Measurements from ENCODE around the gene CDKN1A. TPM values are rescaled to one million over a fixed set of nuclear protein-coding genes. Genes with fewer than 3 reads are reported as not detected.

CDKN1A gene
- total and polyA plus RNA-seq, 10 of the 15 experiments (the other 5 are each of a cell fraction or from before 2014, with no cell fraction given): 25.2 to 637 (median 216) TPM

- 0 out of 2 replicates have a peak, but pooled peaks have one; percentile 26 for TF ChIP-seq ZNF687 (IDR thresholded peaks at IDR 0.05)
- TF ChIP-seq TAF1 (IDR thresholded peaks at IDR 0.05; ENCODE audit: borderline replicate concordance, low read depth, low read length): 0 out of 2 replicates have a peak, but pooled peaks have one; percentile 15
Measured at GRCh38 chr6:36677059-36677749, 1.3 kb upstream of the CDKN1A start (continued).

GRCh38 chr6:36677753-36678487 lies 594 bp upstream of the CDKN1A start:
- ChIA-PET SMC1A (ENCODE audit: uncharacterized antibody, unreplicated experiment) (interaction anchor here (1.0 to 17.5 kb wide), 7 partner anchors 12 to 83 kb away, joined by 3 to 240 read pairs (median 30); no protein-coding TSS in a partner anchor), RAD21 (ENCODE audit: unreplicated experiment) (interaction anchor here (0.8 to 10.6 kb wide), 12 partner anchors 12 to 237 kb away, joined by 3 to 195 read pairs (median 8); no protein-coding TSS in a partner anchor), CTCF (interaction anchor here (0.9 to 10.7 kb wide), 10 partner anchors 12 to 88 kb away, joined by 3 to 146 read pairs (median 6); no protein-coding TSS in a partner anchor), POLR2A (interaction anchor here (0.6 to 13.6 kb wide), 18 partner anchors 9 to 163 kb away, joined by 3 to 243 read pairs (median 5); partner anchors contain the start of gene SRSF3)
- FAIRE-seq (no peak), ATAC-seq (peak; percentile 5), DNase-seq (ENCODE audit: low read depth, low spot score) (no peak)
- peak overlapping the region; percentile 80 for H3K4me2 ChIP-seq (ENCODE audit: control insufficient read depth, insufficient read depth)
- peaks cover 67% of the 10 kb centered on the region for H3K79me2 ChIP-seq (ENCODE audit: control insufficient read depth, insufficient read depth, low read length)
- H3K9me3 ChIP-seq (replicated peaks; ENCODE audit: control insufficient read depth, insufficient read depth, low read length): no peaks in the 10 kb centered on the region
- BruUV-seq (replicated peaks): no TSS peak
- intact Hi-C loops (cut with micrococcal nuclease; ENCODE audit: unreplicated experiment): loop anchor here (1.0 to 2.0 kb wide), 2 partner anchors 11 to 15 kb away; no protein-coding TSS in a partner anchor
- WGBS (ENCODE audit: insufficient coverage, insufficient replicate concordance, low lambda C conversion rate, missing lambda C conversion rate): 14% methylated on average over 9 of the region's 10 CpGs
- H3K9ac ChIP-seq (ENCODE audit: control insufficient read depth, insufficient read depth, low read length): peak overlapping the region; percentile 90
- peaks cover 4% of the 10 kb centered on the region; the same call in 1 of the 2 replicates for H4K20me1 ChIP-seq (ENCODE audit: control insufficient read depth, insufficient read depth)
- H3K4me1 ChIP-seq (ENCODE audit: control insufficient read depth, insufficient read depth, low read length): peaks cover 39% of the 10 kb centered on the region
- H3K4me3 ChIP-seq: peak overlapping the region; percentile 75
- no peaks in the 10 kb centered on the region for H3K27me3 ChIP-seq (replicated peaks in 1 of 2; ENCODE audit: control insufficient read depth in 2 of 2, insufficient read depth in 2 of 2, low read length in 1 of 2)
- in situ Hi-C loops (cut with MboI): no loop called here
- H3K36me3 ChIP-seq (ENCODE audit: control insufficient read depth in 2 of 2, insufficient read depth in 2 of 2, low read length in 1 of 2): no peaks in the 10 kb centered on the region; a peak in 2 of 4 replicates
- peak overlapping the region; percentile 54 for H2AFZ ChIP-seq (ENCODE audit: control insufficient read depth, low read depth, low read length)
- H3K27ac ChIP-seq (ENCODE audit: control insufficient read depth, insufficient read depth): peak overlapping the region; percentile 88
- TF ChIP-seq ATF2 (IDR thresholded peaks at IDR 0.05; ENCODE audit: low read length) (no peak), HDGF (IDR thresholded peaks at IDR 0.05) (no peak), NR2F1 (conservative IDR thresholded peaks at IDR 0.05) (no peak), TAF1 (IDR thresholded peaks at IDR 0.05; ENCODE audit: borderline replicate concordance, low read depth, low read length) (no peak), IKZF1 (conservative IDR thresholded peaks at IDR 0.05) (no peak), CHD2 (IDR thresholded peaks at IDR 0.05; ENCODE audit: borderline replicate concordance, low read depth, low read length) (no peak), NFIC (IDR thresholded peaks at IDR 0.05; ENCODE audit: low read depth, low read length) (peak; percentile 53; the same call in 1 of the 2 replicates), PML (IDR thresholded peaks at IDR 0.05; ENCODE audit: low read length) (0 out of 2 replicates have a peak, but pooled peaks have one; percentile 43), TCF7 (IDR thresholded peaks at IDR 0.05; ENCODE audit: borderline replicate concordance) (no peak), POU2F2 (IDR thresholded peaks at IDR 0.05; ENCODE audit: borderline replicate concordance, low read depth, low read length) (no peak), HCFC1 (IDR thresholded peaks at IDR 0.05; ENCODE audit: low read length) (no peak), IKZF2 (IDR thresholded peaks at IDR 0.05) (0 out of 4 replicates have a peak, but pooled peaks of 1 of the 2 experiments have one; percentile 36), SRF (IDR thresholded peaks at IDR 0.05; ENCODE audit: low read depth in 2 of 2, low read length in 2 of 2) (peak in 1 of 2 experiments; percentile 74; a peak in 2 of 4 replicates), RAD21 (IDR thresholded peaks at IDR 0.05; ENCODE audit: insufficient read depth, low read depth, low read length) (no peak)
